Esophagus squamous epithelium (tissue), 5 donors: Measurements from ENCODE around the gene VPS35L. TPM values are rescaled to one million over a fixed set of nuclear protein-coding genes. Genes with fewer than 3 reads are reported as not detected.

ENCODE experiments used
- DNase-seq: peaks from one replicate; lab custom pipeline; 2025; lab: John Stamatoyannopoulos, UW
- H3K27ac ChIP-seq, 4 donors: fragments of 200-600 bp; sonication (generic); one replicate each; pipeline ENCODE4 v1.5.1; 2016 to 2019; ENCODE audit warnings: mild to moderate bottlenecking in 1 of 4
- H3K27me3 ChIP-seq, 4 donors: fragments of 200-600 bp; sonication (generic); 1 replicate in 3 of 4; 2 replicates in 1 of 4; pipeline versions ENCODE4 v1.5.1 to v1.6.0; 2017 to 2021; ENCODE audit warnings: antibody characterized with exemption in 1 of 4
- H3K36me3 ChIP-seq, 3 donors: fragments of 200-600 bp; sonication (generic); one replicate each; pipeline ENCODE4 v1.5.1; 2016 to 2019
- H3K4me1 ChIP-seq, 3 donors: fragments of 200-600 bp; sonication (generic); one replicate each; pipeline ENCODE4 v1.5.1; 2017 to 2019
- H3K4me3 ChIP-seq, 4 donors: fragments of 200-600 bp; sonication (generic); 1 replicate in 3 of 4; 2 replicates in 1 of 4; pipeline ENCODE4 v1.5.1; 2016 to 2019; ENCODE audit warnings: mild to moderate bottlenecking in 2 of 4, moderate library complexity in 1 of 4
- H3K9me3 ChIP-seq, 3 donors: fragments of 200-600 bp; sonication (generic); one replicate each; pipeline ENCODE4 v1.5.1; 2016 to 2019
- POLR2A ChIP-seq, 4 donors: fragments of 450-650 bp; IDR thresholded peaks; one replicate each; pipeline ENCODE4 v1.6.1; 2017; ENCODE audit warnings: antibody characterized with exemption in 4 of 4, mild to moderate bottlenecking in 4 of 4, moderate library complexity in 3 of 4
- WGBS, 2 donors: methylation state at CpG; one replicate each; pipeline ENCODE4 v1.1.5; 2018; 5-methylcytosine and 5-hydroxymethylcytosine counted together
- intact Hi-C: fragments of 100-400 bp; cut with DNase I; formaldehyde crosslinking; loops from one replicate; pipeline ENCODE4 v1.15.0; 2022
- total RNA-seq, 4 donors: library from RNA; depleted of rRNA; stranded (reverse); fragments of >200 nt; gene quantifications; one replicate each; pipeline ENCODE4 v1.1.0, GENCODE V29; 2016
- TF ChIP-seq, protein P1 (sequence below), 6 experiments: fragments of 450-650 bp in 4 of 6; fragments of 200-600 bp in 2 of 6; sonication (generic) in 2 of 6; IDR thresholded peaks; one replicate each; pipeline ENCODE4 v1.5.1; 2016 to 2019; ENCODE audit warnings: antibody characterized with exemption in 6 of 6, mild to moderate bottlenecking in 4 of 6, moderate library complexity in 4 of 6
- donor health status: DM: yes; HTN: yes; CAD: no.

Gene VPS35L
- total RNA-seq, 4 donors from 2014 or later = 20.8 to 32.9 (median 23.9) TPM

DNA sequence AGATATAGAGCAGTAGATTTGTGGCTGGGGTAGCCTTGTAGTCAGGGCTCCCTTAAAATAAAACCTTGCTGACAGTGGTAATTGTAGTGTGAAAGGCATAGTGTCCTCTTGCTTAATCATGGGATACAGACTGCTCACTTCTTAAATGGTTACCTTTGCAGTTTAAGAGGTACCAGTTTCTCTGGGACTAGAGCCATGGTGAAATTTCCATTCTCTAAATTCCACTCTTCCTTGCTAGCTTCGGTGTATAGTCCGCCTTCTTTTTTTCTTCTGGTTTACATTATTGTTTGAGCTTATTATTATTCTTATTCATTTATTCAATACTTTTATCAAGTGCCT is 30.1 kb upstream of the VPS35L start:
- Histone ChIP-seq H3K4me3 (peak overlapping the region in 3 of 4 donors; percentile 89 to 99 (median 91)), H3K36me3 (peaks cover 0 to 17% (median 0%) of the 10 kb centered on the region in 3 donors), H3K4me1 (peaks cover 9 to 43% (median 16%) of the 10 kb centered on the region in 3 donors), H3K9me3 (no peaks in the 10 kb centered on the region), H3K27ac (no peak overlapping the region), H3K27me3 (no peaks in the 10 kb centered on the region)
- no peak for DNase-seq
- intact Hi-C loops = no loop called here
- WGBS, 2 donors = 48 to 62% methylated on average over 2 of the region's 2 CpGs
- TF ChIP-seq, protein P1, sequence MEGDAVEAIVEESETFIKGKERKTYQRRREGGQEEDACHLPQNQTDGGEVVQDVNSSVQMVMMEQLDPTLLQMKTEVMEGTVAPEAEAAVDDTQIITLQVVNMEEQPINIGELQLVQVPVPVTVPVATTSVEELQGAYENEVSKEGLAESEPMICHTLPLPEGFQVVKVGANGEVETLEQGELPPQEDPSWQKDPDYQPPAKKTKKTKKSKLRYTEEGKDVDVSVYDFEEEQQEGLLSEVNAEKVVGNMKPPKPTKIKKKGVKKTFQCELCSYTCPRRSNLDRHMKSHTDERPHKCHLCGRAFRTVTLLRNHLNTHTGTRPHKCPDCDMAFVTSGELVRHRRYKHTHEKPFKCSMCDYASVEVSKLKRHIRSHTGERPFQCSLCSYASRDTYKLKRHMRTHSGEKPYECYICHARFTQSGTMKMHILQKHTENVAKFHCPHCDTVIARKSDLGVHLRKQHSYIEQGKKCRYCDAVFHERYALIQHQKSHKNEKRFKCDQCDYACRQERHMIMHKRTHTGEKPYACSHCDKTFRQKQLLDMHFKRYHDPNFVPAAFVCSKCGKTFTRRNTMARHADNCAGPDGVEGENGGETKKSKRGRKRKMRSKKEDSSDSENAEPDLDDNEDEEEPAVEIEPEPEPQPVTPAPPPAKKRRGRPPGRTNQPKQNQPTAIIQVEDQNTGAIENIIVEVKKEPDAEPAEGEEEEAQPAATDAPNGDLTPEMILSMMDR (IDR thresholded peaks at IDR 0.05) = no peak
- TF ChIP-seq POLR2A (IDR thresholded peaks at IDR 0.05) = no peak

DNA sequence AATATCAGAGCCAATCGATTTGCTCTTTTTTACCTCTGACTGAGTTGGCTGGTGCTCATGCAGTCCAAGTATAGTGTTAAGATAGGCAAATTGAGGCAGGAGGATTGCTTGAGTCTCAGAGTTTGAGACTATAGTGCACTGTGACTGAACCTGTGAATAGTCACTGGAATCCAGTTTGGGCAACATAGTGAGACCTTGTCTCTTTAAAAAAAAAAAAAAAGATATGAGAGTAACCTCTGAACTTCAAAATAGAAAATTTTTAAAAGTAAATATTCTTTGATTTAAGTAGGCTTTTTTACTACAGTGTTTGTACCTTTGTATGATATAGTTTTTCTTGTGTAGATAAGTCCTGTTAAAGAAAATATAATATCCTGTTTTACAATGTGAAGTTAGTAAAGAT is 28.3 kb upstream of the VPS35L start:
- DNase-seq = no peak
- TF ChIP-seq, protein P1 (IDR thresholded peaks at IDR 0.05) = no peak
- TF ChIP-seq POLR2A (IDR thresholded peaks at IDR 0.05) = no peak
- Histone ChIP-seq H3K4me3 (no peak overlapping the region), H3K9me3 (no peaks in the 10 kb centered on the region), H3K36me3 (peaks cover 0 to 31% (median 0%) of the 10 kb centered on the region in 3 donors), H3K27me3 (no peaks in the 10 kb centered on the region), H3K4me1 (peaks cover 0 to 33% (median 9%) of the 10 kb centered on the region in 3 donors), H3K27ac (no peak overlapping the region)
- intact Hi-C loops = no loop called here
- WGBS, 2 donors = 69 to 88% methylated on average over 1 of the region's 1 CpG

DNA sequence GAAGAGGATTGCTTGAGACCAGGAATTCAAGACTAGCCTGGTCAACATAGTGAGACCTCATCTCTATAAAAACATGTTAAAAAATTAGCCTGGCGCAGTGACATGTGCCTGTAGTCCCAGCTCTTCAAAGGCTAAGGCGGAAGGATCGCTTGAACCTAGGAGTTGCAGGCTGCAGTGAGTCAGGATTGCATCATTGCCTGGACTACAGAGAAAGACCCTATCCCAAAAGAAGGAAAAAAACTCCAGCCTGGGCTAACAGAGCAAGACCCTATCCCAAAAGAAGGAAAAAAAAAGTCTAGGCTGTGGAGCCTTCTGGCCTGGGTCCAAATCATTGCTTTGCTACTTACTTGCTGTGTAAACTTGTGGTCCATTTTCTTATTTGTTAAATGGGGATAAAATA is 26.8 kb upstream of the VPS35L start:
- TF ChIP-seq POLR2A (IDR thresholded peaks at IDR 0.05) = no peak
- TF ChIP-seq, protein P1 (IDR thresholded peaks at IDR 0.05) = no peak
- Histone ChIP-seq H3K4me1 (peaks cover 0 to 18% (median 9%) of the 10 kb centered on the region in 3 donors), H3K9me3 (no peaks in the 10 kb centered on the region), H3K27me3 (no peaks in the 10 kb centered on the region), H3K4me3 (no peak overlapping the region), H3K36me3 (peaks cover 0 to 46% (median 0%) of the 10 kb centered on the region in 3 donors), H3K27ac (no peak overlapping the region)
- DNase-seq = no peak
- intact Hi-C loops = no loop called here
- WGBS, 2 donors = 100% methylated on average over 3 of the region's 3 CpGs

DNA sequence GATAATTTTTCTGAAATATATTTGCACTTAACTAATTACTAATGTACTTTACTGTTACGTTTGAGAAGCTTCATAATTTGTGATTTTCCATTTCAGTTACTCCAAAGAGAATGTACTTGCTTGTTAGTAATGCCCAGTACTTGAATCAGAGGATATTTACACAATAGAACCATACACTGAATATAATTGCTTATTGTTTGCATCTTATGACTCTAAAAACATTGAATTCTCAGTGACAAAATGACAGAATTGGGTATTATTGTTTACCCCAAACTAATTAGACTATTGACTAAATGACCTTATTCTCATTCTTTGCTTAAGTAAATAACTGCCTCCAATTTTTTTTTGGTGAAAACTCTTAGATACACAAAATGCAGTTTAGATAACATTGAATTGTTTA is 22.9 kb upstream of the VPS35L start:
- Histone ChIP-seq H3K9me3 (no peaks in the 10 kb centered on the region), H3K36me3 (peaks cover 0 to 76% (median 0%) of the 10 kb centered on the region in 3 donors), H3K27ac (no peak overlapping the region), H3K4me1 (no peaks in the 10 kb centered on the region), H3K4me3 (no peak overlapping the region), H3K27me3 (no peaks in the 10 kb centered on the region)
- intact Hi-C loops = no loop called here
- TF ChIP-seq, protein P1 (IDR thresholded peaks at IDR 0.05) = no peak
- no peak for TF ChIP-seq POLR2A (IDR thresholded peaks at IDR 0.05)
- no peak for DNase-seq
- WGBS, 2 donors = 88 to 90% methylated on average over 1 of the region's 1 CpG

DNA sequence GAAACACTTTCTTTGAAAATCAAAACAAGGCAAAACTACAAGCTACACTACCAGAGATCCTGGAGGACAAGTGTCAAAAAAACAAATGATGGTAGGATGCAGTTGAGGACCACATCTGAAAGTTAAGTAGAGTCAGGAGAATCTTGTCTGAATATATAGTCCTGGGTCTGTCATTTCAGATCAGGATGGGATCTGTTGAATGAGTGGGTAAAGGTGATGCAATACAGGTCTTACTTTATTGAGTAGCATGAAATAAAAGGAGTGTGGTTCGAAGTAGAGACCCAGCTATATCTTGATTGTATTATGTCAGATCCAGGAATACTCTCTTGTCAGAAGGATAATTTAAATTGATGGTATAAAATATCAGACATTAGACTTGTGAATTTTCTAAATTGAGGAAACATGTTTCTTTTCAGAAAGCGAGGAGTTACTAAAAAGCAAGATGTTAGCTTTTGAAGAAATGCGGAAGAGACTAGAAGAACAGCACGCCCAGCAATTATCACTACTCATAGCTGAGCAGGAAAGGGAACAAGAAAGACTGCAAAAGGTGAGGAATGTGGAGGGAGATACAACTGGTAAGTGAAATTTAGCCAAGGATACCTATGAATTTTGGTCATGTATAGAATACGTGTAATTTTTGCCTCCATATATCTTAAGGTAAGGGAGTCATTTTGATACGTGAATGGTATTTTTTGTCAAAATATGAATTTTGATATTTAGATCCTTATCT is 15.1 kb upstream of the VPS35L start:
- TF ChIP-seq, protein P1 (IDR thresholded peaks at IDR 0.05) = no peak
- TF ChIP-seq POLR2A (IDR thresholded peaks at IDR 0.05) = no peak
- H3K36me3 ChIP-seq = peaks cover 0 to 70% (median 0%) of the 10 kb centered on the region in 3 donors
- 93 to 95% methylated on average over 6 of the region's 6 CpGs for WGBS, 2 donors
- DNase-seq = no peak
- no peaks in the 10 kb centered on the region for H3K9me3 ChIP-seq
- H3K27ac ChIP-seq = no peak overlapping the region
- no peak overlapping the region for H3K4me3 ChIP-seq
- no peaks in the 10 kb centered on the region for H3K27me3 ChIP-seq
- H3K4me1 ChIP-seq = no peaks in the 10 kb centered on the region
- intact Hi-C loops = no loop called here
